Endometrial microvascular endothelial cells (primary cell): ENCODE measurements around the gene COLEC12. TPM values are rescaled to one million over a fixed set of nuclear protein-coding genes. Genes with fewer than 3 reads are reported as not detected.

Experiments used
- in situ Hi-C: cut with HindIII; loops from 2 replicates; pipeline ENCODE4 v1.10.0; 2017; ENCODE audit warnings: low sequenced_read_pairs, low pct_unique_long_range_greater_than_20kb; ENCODE audit errors: inconsistent ontology term
- total RNA-seq: library from RNA; depleted of rRNA; stranded (reverse); fragments of >200 nt; gene quantifications from one replicate; pipeline ENCODE4 v1.2.3, GENCODE V29; 2015; ENCODE audit errors: inconsistent ontology term

Gene COLEC12
- total RNA-seq, 1 donor from 2014 or later, result not detected

DNA sequence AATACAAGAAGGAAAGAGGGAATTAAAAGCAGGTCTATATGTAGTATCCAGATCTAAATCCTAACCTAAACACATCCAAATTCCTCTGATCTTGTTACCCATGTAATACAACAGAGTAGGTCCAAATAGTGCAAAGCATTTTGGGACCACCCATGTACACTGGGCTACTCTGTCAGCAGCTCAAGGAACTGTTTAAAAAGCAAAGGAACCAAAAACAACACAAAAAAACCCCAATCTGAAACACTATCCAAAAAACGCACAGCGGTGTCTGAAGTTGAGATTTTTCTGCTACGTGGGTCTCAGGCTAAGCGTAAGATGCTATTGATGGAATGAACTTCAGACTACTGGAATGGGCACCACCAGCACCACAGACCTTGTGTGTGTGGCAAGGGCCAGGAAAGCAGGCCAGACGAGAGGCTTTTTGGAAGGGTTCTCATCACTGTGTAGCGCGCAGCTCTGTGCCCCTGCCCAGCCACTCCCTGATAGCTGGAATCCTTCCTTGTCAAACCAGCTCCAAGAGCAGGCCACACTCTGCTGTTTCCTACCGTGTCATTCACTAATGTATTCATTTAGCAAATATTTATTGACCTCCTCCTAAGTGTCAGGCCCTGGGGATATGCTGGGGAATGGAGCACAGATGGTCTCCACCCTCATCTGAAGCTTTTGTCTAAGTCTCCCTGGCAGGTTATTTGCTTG lies 101.4 kb downstream of the COLEC12 start:
- in situ Hi-C loops, result no loop called here

DNA sequence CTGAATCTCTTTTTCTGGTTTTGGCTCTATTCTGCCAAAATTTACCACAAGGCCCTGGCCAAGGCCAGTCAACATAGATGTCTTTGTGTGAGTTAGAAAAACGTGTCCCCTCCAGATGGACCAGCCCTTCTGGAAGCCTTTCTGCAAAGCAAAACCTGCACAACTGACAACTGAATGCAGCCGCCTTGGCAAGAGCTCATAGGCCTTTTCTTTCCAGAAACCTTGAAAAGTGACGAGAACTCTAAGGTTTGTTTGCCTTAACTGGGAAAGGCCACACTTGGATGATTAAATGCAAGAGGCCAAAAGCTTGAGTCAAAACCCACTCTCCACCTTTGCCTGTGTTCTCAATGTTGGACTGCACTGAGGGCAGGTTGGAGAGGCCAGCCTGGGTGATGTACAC lies 103.9 kb downstream of the COLEC12 start:
- in situ Hi-C loops, result no loop called here

- in situ Hi-C loops, result no loop called here
These were observed 104.3 kb downstream of the COLEC12 start for GRCh38 chr18:396251-396555.

DNA sequence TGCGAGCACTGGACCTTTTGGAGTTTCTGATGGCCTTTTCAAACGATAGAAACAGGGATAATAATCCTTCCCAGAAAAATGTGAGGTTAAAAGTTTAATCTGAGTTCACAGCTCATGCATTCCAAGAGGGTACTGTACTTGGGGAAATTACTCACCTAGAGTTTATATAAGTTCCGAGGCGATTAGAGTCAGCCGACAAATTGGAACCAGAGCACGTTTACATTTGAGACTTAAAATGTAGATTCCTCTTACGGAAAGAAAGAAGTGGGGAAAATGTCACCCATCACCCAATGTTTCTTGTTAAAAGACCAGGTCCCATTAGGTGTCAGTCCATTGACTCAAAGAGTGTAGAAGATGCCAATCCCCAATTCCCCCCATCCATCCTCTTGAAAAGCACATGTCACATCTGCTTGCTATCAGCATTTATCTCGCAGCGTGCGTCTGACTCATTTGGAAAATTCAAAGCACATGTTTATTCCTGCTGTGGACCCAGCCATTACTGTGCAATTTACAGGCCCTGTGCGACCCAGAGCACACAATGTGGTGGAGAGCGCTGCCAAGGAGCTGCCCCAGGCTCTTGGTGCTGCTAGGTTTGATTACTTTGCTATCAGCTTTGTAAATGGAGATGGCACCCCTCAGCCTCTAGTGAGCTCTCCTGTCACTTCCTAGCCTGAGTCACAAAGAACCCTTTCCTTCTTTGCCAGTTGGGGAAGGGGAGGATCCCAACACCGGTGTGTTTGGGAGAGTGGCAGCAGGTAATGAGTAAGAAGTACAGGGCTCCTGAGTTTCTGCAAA lies 104.8 kb downstream of the COLEC12 start:
- in situ Hi-C loops, result no loop called here

GRCh38 chr18:394987-395362 lies 105.5 kb downstream of the COLEC12 start:
- in situ Hi-C loops, result no loop called here

- in situ Hi-C loops, result no loop called here
These were observed 106.1 kb downstream of the COLEC12 start for GRCh38 chr18:394262-394986.

GRCh38 chr18:393574-393957 lies 106.9 kb downstream of the COLEC12 start:
- in situ Hi-C loops, result no loop called here

DNA sequence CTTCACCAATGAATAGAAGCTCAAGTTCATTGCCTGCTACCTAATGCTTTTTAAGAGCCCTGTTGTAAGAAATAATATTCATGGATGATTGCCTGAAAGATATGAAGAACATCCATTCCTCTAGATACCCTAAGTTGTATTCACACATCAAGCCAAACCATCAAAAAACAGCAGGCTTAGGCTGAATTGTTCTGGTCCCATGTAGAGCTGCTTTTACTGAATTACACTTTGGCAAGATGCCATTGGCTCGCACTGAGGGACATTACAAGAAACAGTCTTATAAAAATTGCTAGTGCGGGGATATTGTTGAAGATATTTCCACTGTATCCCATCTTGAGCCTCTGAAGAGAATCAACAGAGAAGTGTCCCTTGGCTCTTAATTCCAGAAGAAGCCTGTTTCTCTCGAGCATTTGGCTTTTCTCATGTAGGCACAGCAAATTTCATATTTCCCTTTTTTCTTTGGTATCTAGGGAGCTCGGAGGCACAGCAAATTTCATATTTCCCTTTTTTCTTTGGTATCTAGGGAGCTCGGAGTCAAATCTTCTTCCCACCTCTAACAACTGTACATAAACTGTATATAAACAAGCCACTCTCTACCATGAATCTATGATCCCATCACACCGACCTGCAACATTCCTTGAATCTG lies 107.5 kb downstream of the COLEC12 start:
- in situ Hi-C loops, result no loop called here

- in situ Hi-C loops, result no loop called here
These were observed 109.6 kb downstream of the COLEC12 start for GRCh38 chr18:390741-391478.

- in situ Hi-C loops, result no loop called here
These were observed 110.7 kb downstream of the COLEC12 start for GRCh38 chr18:389658-390357.

GRCh38 chr18:388200-388599 lies 112.3 kb downstream of the COLEC12 start:
- in situ Hi-C loops, result no loop called here

GRCh38 chr18:386994-387393 lies 113.5 kb downstream of the COLEC12 start:
- in situ Hi-C loops, result no loop called here

GRCh38 chr18:384897-385296 lies 115.6 kb downstream of the COLEC12 start:
- in situ Hi-C loops, result no loop called here

GRCh38 chr18:383135-383534 lies 117.4 kb downstream of the COLEC12 start:
- in situ Hi-C loops, result no loop called here

GRCh38 chr18:382423-382984 lies 118.0 kb downstream of the COLEC12 start:
- in situ Hi-C loops, result no loop called here

GRCh38 chr18:379681-380330 lies 120.7 kb downstream of the COLEC12 start:
- in situ Hi-C loops, result no loop called here

DNA sequence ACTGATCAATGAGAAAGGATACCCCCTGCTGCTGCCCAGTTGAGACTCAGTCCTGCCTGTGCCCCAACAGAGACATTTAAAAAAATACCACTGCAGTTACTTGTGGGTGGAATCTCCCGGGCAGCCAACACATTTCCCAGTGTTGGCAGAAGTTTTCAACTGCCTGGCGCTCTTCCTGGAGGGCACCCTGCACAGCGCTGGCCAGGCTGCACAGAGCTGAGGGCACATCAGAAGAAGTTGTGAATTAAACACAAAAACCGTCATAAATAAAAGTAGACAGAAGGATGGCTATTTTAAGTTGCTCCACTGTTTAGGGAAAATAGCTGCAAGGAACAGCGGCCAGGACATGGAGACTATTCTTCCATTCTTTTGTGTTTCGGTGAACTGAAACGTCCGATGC lies 122.4 kb downstream of the COLEC12 start:
- in situ Hi-C loops, result no loop called here

DNA sequence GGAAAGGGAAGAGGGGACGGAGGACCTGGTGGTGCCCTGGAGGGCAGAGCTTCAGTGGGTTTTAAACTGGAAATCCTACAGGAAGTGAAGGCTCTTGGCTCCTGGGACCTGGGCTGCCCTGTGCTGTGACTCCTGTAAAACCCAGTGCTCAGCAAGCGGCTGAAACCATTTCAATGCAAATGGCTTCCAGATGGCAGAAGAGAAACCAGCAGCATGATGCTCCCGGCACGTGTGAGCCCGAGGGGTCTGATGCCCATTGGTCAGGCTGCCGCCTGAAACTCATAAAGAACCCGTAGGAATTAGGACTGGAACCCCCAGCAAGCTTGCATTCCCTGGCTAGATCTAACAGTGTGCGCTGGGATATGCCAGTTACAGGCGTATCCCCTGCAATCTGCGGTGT lies 123.4 kb downstream of the COLEC12 start:
- in situ Hi-C loops, result no loop called here
